Measurements from ENCODE around the gene TRPC5OS.

TRPC5OS gene

DNA sequence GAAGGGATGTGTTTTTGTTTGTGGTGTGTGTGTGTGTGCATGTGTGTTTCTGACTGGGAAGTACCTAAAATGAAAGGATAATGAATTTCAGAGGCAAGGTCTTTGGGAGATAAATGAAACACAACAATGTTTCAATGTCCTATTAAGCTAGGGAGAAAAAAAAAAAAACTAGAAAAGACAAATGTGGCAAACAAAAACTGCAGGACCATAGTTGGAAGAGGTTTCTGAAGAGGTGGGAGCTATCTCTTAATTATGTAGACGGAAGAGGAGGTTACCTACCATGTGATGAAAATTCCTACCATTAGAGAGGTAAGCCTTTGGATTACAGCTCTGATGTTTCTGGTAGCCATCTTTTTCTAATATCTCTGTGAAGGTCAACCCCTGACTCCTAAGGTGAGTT lies at the start of gene TRPC5OS:
Gene TRPC5OS, plus strand, starts transcription at position 301 of the 400 bp plus-strand sequence. CDS start 25,669 bp downstream, outside the sequence.
- no peak for DNase-seq

DNA sequence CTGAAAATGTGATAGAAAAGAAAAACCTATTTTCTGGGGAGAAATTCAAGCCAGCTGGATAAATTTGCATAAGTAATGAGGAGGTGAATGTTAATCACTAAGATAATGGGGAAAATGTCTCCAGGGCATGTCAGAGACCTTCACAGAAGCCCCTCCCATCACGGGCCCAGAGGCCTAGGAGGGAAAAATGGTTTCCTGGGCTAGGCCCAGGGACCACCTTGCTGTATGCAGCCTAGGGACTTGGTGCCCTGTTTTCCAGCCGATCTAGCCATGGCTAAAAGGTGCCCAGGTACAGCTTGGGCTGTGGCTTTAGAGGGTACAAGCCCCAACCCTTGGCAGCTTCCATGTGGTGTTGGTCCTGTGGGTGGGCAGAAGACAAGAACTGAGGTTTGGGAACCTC lies 46.6 kb upstream of the TRPC5OS start:
- DNase-seq, result no peak

DNA sequence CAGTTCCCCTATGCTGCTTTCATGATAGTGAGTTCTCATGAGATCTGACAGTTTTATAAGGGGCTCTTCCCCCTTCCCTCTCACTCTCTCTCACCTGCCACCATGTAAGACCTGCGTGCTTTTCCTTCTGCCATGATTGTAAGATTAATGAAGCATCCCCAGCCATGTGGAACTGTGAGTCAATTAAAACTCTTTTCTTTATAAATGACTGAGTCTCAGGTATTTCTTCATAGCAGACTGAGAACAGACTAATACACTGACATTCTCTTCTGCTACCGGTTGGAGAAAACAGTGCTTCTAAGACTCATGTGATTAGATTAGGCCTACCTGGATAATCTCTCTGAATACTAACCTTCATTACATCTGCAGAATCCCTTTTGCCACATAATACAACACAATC lies 45.4 kb upstream of the TRPC5OS start:
- DNase-seq, result no peak

DNA sequence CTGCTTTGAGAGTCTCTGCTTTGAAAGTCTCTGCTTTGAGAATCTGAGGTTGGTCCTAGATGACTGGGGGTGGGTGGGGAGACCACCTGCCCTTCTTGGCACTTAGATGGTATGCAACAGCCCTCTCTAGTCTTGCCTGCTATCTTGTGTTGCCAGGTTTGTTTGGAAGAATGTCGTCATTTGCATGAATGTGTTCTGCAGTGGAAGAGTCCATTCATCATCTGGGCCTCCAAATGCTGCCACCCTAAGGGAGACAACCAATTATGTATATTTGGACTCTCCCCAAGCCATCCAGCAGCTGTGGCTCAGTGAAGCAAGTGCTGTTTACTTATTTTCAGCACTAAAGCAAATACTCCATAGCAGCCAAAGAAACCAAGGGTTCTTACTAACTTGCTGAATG lies 44.6 kb upstream of the TRPC5OS start:
- peak; percentile 36 for DNase-seq

DNA sequence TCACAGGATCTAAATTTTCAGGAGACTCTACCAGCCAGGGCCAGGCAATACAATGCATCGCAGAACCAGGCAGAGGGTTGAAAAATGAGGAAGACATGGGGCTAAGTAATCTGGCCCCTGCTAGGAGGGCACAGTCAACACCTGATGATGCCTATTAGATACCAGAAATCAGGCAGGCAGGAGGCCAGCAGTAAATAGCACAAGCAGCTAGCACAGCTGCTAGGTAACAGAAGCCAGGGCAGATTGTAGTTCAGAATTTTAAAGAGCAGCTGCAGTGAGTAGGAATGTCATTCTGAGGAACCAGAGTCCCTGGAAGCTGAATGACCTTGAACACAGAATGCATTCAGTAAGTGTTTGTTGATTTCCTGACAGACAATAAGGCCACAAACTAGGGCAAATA lies 38.8 kb upstream of the TRPC5OS start:
- DNase-seq, result no peak

DNA sequence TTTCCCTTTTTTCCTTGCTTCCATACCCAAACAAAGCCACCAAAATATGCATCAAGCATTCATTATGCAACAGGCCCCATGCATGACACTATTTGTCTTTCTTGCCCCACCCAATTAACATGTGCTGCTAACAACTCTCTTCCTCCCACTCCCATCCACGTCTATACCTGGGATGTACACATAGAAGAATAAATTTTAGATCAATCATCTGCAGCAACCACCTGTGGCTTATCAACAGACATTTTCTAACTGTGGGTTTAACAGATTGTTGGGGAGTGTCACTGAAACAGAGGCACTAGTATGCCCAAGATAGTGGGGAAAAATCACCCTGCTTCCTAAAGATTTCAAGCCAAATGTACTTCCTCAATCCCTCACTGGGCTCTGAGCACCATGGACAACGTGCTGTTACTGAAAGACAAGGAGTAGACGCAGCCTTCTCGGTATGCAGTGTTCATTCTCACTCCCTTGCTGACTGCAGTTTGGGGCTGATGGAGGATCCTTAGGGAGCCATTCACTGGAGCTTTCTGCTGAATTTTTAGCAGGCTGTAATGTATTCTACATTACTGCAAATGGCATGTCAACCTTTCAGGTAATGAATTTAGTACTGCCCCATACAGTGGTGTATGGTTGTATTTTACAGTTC lies 28.4 kb upstream of the TRPC5OS start:
- no peak for DNase-seq

DNA sequence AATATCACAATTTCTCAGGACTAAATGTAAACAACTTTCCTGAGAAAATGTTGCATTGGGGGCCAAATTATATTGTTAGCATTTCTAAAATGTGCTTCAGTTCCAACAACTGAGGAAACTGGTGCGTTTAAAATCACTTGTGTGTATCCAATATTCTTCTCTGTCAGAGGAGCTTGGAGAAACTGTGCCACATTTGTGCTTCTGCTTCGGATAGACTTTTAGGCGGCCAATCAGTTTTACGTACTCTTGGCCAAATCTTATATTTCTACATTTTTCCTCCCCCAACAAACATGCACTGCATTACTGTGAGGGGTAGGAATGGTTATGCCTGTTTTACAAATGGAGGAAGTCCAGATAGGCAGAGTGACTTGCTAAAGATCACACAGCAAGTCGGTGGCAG lies 27.4 kb upstream of the TRPC5OS start:
- DNase-seq, result no peak

DNA sequence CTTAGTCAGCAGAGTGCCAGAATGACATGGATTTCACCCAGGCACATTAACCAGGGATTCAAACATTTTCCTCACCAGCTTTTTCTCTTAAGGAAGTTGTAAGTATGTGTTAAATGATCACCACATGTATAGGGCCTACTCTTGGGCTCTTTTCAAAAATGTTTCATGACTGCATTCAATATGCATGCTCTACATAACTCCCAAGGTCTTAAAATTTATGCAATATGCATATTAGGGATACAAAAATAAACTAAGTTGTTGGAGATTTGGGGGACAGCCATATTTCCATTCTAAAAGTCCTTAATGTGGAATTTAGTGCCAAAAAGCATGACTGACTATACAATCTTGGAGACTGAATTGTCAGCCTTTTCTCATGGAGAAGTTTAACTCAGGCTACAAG lies 25.0 kb upstream of the TRPC5OS start:
- no peak for DNase-seq

DNA sequence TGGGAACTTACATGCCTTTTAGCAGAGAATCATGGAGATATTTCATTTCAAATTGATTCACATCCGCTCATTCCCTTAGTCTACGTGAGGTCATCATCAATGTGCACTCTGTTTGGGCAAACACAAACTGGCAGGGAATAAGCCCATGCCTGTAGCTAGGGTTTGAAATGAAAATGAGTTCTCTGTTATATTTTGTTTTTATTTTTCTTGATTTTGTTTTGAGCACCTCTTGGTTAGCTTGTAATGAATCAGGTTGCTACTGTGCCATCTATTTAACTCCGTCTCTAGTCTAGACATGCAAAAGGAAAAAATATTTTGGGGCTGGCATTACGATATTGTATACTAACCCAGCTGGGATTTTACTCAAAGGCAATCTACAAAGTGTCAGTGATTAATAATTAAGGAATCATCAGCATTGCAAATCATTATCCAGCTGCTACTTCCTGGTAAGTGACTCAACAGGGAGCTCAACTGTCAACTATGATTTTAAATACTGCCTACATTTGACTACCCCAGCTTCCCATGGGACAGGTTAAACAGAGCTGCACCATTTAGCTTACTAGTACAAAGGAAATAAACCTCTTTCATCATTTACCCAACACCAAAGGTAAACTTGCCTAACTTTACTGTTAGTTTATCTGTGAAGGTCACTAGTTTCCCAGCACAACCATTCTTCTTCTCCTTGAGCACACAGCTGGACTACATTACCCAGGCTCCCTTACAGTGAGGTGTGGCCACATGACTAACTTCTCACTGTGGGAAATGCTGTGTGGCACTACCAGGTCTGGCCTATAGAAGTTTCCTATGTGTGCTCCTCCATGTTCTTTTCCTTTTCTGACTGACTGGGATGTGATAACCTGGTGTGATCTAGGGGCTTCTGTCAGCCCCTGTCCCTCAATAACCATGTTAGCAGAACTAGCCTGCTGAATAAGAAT lies 21.2 kb upstream of the TRPC5OS start:
- DNase-seq, result no peak

DNA sequence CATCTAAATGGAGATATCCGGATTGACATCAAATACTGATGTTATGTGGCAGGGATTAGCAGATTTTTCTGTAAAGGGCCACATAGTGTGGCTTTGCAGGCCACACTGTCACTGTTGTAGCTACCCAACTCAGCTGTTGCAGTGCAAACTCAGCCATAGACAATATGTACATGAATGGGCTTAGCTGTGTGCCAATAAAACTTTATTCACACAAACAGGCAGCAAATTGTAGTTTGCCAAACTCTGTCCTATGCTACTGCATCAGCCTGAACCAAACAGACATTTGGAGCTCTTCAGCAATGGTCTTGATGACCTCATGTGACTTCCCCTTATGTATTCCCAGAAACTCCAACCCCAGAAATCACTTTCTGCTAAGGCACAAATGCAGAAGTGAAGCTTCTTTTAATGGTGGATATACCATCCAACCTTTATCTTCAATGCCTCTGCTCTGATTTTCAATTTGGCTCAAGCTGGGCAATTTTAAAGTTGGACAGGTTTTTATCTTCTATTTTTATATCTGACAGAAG lies 18.4 kb upstream of the TRPC5OS start:
- no peak for DNase-seq

DNA sequence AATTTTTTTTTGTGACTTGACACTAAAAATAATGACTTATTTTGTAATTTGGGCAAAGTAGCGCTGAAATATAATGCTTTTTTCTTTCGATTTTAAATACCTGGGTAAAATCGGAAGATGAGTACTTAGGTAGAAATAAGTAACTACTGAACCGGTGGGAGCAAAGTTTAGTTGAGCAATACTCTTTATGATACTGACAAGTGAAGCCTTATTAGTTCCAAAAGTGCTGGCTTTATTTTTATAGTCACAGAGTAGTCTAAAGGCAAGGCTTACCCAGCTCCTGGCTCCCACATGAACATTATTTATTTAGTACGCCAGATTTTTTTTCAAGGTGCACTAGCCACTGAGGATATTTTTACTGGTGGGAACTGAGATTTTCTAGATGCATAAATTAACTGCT lies 14.4 kb upstream of the TRPC5OS start:
- no peak for DNase-seq

DNA sequence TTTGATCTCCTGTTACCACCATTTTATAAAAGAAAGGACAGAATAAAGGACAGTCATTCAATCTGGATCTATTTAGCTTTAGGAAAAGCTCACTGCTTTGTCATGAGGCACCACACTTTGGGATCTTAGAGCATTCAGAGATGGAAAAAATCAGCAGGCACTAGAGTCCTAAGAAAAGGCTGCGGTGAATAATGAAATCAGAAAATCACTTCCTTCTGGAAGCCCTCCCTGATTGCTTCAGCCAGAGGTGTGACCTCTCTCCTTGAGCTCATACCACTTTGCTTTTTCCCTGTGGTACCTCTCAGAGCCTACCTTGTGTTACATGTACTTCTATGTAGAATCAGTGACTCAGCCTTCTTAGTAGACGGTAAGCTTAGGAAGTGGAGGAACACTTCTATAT lies 8.7 kb upstream of the TRPC5OS start:
- no peak for DNase-seq

DNA sequence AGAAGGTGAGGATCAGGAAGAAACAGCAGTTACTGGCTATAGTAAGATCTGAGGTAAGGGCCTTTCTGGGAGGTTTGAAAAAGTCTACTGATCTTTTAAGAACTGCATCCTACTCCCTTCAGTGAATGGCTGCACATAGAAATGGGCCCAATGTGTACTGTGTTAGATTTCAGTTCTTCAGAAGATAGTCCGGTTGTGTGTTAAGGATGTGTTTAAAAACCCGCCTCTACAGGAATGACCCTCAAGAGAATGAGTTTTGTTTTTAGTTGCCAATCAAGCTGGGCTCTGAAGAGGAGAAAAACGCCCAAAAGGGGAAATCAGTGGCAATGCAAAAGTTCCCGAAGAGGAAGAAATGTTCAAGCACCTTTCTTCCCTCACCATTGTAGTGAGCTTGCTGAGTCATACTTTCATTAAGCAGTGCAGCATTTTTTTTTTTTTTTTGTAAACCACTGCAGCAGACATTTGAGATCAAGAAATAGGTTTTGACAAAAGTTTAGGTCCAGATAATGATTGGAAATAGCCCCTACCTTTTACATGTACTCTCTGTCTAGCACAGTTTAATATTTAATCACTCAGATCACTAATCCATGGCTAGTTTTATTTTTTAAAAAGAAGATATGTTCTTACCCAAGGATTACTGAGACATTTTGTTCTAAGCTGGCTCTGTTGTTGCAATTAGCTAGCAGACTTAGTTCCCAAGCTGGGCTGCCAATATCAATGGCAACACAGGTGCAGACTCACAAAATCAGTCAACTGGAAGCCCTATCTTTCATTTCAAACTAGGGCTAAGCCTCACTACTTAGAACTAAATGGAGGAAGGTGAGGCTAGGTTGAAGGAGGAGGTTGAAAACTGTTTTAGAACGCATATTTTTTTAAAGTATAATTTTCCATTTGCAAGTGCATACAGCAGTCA lies 7.0 kb upstream of the TRPC5OS start:
- DNase-seq, result no peak

DNA sequence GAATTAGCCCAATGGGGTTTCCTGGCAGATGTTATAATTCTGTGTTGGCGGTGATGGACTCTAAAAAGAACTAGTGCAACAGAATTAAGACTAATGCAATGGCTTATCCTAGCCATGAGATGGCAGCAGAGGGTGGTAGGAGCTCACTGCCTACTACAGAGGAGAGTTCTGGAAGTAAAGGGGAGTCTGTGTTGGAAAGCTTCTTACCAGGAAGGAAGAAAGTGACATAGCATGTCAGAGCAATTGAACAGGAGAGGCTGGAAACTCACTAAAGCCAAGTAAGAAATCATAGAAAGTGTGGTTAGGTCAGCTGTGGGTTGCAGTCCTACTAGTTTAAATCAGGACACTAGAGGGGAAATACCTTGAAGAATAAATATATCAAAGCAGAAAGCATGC lies 6.3 kb upstream of the TRPC5OS start:
- peak; percentile 26 for DNase-seq

DNA sequence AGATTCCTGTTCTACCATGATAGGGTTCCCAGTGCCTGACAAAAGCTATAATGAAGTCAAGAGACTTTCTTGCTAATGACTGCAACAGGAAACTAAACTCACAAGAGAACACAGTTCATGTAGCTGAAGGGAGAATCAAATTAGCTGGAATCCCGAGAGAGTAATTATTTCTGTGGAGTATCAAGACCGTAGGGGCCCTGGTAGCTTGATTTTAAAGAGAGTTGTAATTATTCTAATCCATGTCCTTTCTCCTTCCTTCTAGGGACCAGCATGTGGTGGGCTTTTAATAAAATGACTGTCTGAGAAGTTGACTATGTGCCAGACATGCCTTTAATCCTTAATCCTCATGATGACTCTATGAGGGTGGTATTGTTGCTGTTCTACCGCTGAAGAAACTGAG lies 1.7 kb upstream of the TRPC5OS start:
- no peak for DNase-seq

DNA sequence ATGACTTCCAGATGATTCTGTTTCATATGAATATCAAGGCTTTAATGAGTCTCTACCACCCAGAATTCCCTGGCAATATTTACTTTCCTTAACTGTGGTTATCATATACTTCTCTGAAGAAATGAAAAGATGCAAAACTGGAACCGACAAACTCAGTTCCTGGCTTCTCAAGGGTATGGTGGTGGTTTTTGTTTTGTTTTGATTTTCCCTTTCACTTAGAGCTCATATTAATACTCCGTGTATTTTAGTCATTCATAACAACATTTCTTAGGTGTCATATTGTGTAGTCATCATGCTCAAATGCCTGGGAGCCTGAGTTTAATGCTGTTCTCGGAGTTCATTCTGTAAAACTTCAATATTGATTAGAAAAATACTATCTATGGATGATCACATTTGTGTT lies 665 bp downstream of the TRPC5OS start:
- no peak for DNase-seq

DNA sequence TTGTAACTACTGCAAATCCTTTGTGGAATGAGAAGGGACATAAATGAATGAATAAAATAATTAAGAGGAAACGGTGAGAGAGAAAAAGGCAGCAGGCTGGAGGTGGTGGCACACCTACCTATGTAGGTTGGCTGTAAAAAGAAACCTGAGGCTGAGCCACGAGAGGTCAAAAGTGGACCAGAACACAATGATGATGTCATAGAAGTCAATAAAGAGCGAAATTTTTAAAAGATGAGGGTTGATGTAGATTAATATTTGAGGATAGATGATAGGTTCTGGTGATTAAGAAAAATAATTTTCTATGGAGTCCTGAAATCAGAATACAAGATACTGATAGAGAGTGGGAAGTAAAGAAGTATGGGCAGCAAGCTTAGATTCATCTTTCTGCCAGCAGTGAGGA lies 1.7 kb downstream of the TRPC5OS start:
- no peak for DNase-seq

DNA sequence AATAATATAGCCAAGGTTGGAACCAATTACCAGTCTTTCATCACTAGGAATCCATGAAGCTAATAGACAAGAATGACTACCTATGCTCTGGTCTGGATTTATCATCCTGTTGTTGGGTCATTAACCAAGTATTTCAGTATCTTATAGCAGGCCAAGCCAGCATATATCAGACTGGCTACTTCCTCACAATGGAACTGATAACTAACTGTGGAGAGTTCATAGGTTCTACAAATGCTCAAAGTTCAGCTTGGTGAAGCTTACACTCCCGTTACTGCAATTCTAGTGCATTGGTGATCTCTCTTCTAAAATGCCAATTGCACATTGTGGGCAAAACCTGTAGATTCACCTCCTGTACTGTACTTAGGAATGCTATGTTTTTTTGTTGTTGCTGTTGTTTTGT lies 4.8 kb downstream of the TRPC5OS start:
- DNase-seq, result no peak

DNA sequence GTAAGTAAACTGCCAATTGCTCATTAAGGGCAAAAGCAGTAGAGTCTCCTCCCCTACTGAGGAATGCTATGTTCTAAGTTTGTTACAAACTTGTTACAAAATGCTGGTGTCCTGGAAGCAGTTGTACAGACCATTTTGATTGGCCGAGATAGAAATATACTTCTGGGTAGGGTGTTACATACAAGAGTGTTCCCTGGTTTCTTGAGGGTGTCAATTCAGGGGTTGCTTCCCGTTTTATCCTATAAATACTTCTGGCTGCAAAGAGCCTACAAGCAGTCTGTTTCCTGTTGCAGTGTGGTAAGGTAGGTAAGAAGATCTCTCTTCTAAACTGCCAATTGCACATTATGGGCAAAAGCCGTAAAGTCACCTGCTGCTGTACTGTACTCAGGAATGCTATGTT lies 5.7 kb downstream of the TRPC5OS start:
- no peak for DNase-seq

DNA sequence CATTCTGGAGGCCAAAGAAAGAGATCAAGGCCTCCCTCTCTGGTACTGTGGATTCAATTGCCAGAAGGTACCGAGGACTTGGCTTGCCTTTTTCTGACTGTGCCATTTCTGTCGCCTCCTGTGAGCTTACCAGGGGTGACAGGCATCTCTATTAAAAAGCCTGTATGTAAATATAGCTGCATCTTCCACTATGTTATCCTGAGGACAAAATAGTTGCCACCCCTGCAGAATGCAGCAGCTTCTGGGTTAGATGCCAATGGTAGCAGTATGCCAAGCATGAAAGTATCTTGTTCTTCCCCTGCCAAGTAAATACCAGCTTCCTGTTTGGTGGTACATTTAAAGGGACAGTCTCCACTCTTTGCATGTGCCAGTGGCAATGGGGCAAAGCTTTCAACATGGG lies 10.7 kb downstream of the TRPC5OS start:
- no peak for DNase-seq

DNA sequence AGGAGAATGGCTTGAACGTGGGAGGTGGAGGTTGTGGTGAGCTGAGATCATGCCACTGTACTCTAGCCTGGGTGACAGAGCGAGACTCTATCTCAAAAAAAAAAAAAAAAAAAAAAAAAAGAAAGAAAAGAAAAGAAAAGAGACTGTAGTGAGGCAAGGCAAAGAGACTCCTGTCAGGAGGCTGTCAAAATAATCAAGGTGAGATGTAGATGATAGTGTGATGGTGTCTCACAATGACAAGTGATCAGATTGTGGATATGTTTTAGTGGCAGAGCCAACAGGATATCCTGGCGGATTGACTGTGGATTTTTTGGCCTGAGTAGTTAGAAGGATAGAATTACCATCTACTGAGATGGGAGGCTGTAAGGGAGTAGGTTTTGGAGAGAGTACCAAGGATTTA lies 12.6 kb downstream of the TRPC5OS start:
- DNase-seq, result no peak

DNA sequence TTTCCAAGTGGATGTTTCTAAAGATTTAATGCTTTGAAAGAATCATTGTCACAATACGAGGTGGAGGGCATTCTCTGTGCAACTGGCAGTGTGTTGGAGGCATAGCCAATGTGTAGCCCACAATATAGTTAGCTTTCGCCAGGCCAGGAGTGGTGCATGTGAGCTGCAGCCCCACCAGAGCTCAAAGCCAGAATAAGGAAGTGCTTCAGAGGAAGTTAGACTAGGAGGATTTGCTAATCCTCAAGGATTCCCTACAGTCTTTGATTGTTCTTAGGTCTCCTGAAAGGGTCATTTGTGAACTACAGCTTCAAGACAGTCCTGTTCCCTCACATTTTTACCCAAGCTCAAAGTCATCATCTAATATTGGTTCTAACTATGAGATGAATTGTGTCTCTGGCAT lies 16.4 kb downstream of the TRPC5OS start:
- DNase-seq, result no peak

DNA sequence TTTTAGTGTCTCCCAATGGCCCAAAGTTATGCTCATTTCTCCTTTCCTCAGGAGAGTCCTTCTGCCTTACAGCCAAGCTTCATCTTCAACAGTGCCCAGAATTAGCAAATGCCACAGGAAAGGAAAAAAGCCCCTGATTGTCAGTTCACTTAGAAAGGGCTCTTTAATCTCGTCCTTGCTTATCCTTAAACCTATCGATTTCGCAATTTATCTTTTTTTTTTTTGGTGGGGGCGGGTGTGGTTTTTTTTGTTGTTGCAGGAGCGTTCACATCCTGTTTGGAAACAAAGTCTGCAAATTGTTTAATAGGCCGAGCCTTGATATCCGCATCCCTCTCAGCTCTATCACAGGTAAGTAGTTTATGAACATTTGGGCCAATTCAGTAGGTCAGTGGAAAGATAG lies 20.2 kb downstream of the TRPC5OS start:
- no peak for DNase-seq

Measured in left hindlimb (tissue), 1 donor.